HepG2 (cell line): ENCODE data around the gene CD9.

Source experiments
- BHLHE40 ChIP-seq: IDR thresholded peaks from 2 replicates; pipeline ENCODE4 v1.6.1; 2011; ENCODE audit warnings: low read length, improper control_type of control experiment
- EP300 ChIP-seq, 3 experiments: sonication (generic) in 1 of 3; formaldehyde crosslinking in 1 of 3; IDR thresholded peaks; 2 replicates each; pipeline versions ENCODE4 v1.5.1 to v1.6.1; 2011 to 2020; ENCODE audit warnings: low read depth in 2 of 3, low read length in 2 of 3, borderline replicate concordance in 1 of 3, improper control_type of control experiment in 1 of 3, mild to moderate bottlenecking in 1 of 3, missing genetic modification reagents in 1 of 3, moderate library complexity in 1 of 3
- FOXO1 ChIP-seq: sonication (generic); formaldehyde crosslinking; IDR thresholded peaks from 2 replicates; pipeline ENCODE4 v1.4.0; 2020; ENCODE audit warnings: missing genetic modification reagents
- GABPA ChIP-seq, 2 experiments: IDR thresholded peaks; 2 replicates each; pipeline ENCODE4 v1.6.1; 2011 to 2016; ENCODE audit warnings: low read depth in 2 of 2, low read length in 1 of 2, missing biosample characterization in 1 of 2, missing genetic modification characterization in 1 of 2
- RAD51 ChIP-seq: fragments of 450-650 bp; IDR thresholded peaks from 2 replicates; pipeline ENCODE4 v1.6.1; 2016; ENCODE audit warnings: borderline replicate concordance
- RBM39 ChIP-seq: fragments of 200-400 bp; formaldehyde crosslinking; IDR thresholded peaks from one replicate; pipeline ENCODE4 v1.6.1; 2018; ENCODE audit warnings: antibody characterized with exemption, mild to moderate bottlenecking, low read depth, low read length; ENCODE audit not compliant: poor library complexity, severe bottlenecking
- XRCC5 ChIP-seq: fragments of 200-400 bp; formaldehyde crosslinking; optimal IDR thresholded peaks from 2 replicates; pipeline ENCODE3; 2017; ENCODE audit warnings: mild to moderate bottlenecking, low read length
- ZNF180 ChIP-seq: sonication (generic); formaldehyde crosslinking; IDR thresholded peaks from 2 replicates; pipeline ENCODE4 v1.4.0; 2020; ENCODE audit warnings: low read depth, missing genetic modification reagents, borderline replicate concordance
- ZNF678 ChIP-seq: sonication (generic); formaldehyde crosslinking; IDR thresholded peaks from 2 replicates; pipeline ENCODE4 v1.4.0; 2020; ENCODE audit warnings: mild to moderate bottlenecking, missing genetic modification reagents
- TF ChIP-seq, protein P1 (sequence below): sonication (generic); formaldehyde crosslinking; IDR thresholded peaks from 2 replicates; pipeline ENCODE4 v1.4.0; 2020; ENCODE audit warnings: missing genetic modification reagents
- TF ChIP-seq, protein P2 (sequence below): sonication (generic); formaldehyde crosslinking; IDR thresholded peaks from 2 replicates; pipeline ENCODE4 v1.4.0; 2020; ENCODE audit warnings: missing genetic modification reagents, mild to moderate bottlenecking, borderline replicate concordance

DNA sequence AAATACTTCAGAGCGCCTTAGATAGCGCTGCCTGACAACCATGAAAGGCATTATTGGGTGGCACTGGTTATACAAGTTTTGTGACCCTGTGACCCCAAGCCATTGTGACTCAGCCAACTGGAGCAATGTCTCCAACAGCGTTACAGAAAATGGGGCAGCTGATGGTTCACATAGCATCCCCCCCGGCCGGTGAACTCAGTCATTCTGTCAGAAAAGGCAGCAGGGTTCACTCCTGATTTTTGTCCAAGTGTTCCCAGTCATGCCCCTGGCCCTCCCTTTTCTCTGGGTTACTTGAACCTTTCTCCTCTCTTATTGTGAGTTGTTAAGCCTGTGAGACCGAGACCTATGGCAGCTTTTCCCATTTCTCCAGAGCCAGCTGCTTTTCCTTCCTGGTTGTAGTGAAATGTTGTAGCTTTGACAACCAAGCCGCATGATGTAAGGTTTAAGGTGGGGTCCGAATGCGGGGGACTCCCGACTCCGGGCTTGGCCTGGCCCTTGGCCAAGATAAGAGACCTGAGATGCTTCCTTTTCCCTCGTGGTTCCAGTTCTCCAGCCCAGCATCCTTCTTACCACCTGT lies 22.0 kb downstream of the CD9 start:
- TF ChIP-seq RAD51 (no peak), ZNF678 (CRISPR knock-in tag) (no peak), BHLHE40 (no peak), GABPA (IDR thresholded peaks at IDR 0.05; ENCODE audit: low read depth, low read length) (no peak), GABPA (CRISPR knock-in tag; IDR thresholded peaks at IDR 0.05; ENCODE audit: low read depth) (no peak), RBM39 (no peak), ZNF180 (CRISPR knock-in tag) (no peak), FOXO1 (CRISPR knock-in tag) (no peak), EP300 (IDR thresholded peaks at IDR 0.05; ENCODE audit: low read depth in 2 of 2, low read length in 2 of 2) (no peak), EP300 (CRISPR knock-in tag; IDR thresholded peaks at IDR 0.05; ENCODE audit: borderline replicate concordance) (no peak), XRCC5 (no peak)
- TF ChIP-seq, protein P1, sequence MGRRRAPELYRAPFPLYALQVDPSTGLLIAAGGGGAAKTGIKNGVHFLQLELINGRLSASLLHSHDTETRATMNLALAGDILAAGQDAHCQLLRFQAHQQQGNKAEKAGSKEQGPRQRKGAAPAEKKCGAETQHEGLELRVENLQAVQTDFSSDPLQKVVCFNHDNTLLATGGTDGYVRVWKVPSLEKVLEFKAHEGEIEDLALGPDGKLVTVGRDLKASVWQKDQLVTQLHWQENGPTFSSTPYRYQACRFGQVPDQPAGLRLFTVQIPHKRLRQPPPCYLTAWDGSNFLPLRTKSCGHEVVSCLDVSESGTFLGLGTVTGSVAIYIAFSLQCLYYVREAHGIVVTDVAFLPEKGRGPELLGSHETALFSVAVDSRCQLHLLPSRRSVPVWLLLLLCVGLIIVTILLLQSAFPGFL: no peak
- TF ChIP-seq, protein P2, sequence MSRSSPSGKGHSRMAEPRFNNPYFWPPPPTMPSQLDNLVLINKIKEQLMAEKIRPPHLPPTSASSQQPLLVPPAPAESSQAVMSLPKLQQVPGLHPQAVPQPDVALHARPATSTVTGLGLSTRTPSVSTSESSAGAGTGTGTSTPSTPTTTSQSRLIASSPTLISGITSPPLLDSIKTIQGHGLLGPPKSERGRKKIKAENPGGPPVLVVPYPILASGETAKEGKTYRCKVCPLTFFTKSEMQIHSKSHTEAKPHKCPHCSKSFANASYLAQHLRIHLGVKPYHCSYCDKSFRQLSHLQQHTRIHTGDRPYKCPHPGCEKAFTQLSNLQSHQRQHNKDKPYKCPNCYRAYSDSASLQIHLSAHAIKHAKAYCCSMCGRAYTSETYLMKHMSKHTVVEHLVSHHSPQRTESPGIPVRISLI (CRISPR knock-in tag): no peak
